HFF-Myc (cell line): ENCODE measurements around the gene GNG8.

ENCODE experiments used
- DNase-seq: peaks from one replicate; pipeline ENCODE4 v3.0.0-alpha.2; 2011; ENCODE audit warnings: low read depth; ENCODE audit errors: extremely low read depth
- H3K4me3 ChIP-seq: replicated peaks from 2 replicates; pipeline ENCODE4 v1.5.1; 2011; ENCODE audit warnings: low read depth, mild to moderate bottlenecking, control low read depth, low read length
- TF ChIP-seq, protein P1 (sequence below): IDR thresholded peaks from 2 replicates; pipeline ENCODE4 v1.5.1; 2012; ENCODE audit warnings: mild to moderate bottlenecking, low read depth, low read length, control low read depth; ENCODE audit errors: missing control alignments

Gene GNG8

GRCh38 chr19:46665072-46665471, 29.1 kb upstream of the GNG8 start:
- no peak overlapping the region for H3K4me3 ChIP-seq
- no peak for DNase-seq
- TF ChIP-seq, protein P1, sequence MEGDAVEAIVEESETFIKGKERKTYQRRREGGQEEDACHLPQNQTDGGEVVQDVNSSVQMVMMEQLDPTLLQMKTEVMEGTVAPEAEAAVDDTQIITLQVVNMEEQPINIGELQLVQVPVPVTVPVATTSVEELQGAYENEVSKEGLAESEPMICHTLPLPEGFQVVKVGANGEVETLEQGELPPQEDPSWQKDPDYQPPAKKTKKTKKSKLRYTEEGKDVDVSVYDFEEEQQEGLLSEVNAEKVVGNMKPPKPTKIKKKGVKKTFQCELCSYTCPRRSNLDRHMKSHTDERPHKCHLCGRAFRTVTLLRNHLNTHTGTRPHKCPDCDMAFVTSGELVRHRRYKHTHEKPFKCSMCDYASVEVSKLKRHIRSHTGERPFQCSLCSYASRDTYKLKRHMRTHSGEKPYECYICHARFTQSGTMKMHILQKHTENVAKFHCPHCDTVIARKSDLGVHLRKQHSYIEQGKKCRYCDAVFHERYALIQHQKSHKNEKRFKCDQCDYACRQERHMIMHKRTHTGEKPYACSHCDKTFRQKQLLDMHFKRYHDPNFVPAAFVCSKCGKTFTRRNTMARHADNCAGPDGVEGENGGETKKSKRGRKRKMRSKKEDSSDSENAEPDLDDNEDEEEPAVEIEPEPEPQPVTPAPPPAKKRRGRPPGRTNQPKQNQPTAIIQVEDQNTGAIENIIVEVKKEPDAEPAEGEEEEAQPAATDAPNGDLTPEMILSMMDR, result no peak

- peak; percentile 67 for DNase-seq
- TF ChIP-seq, protein P1, result peak; percentile 94
- H3K4me3 ChIP-seq, result peak overlapping the region; percentile 36
Observed at GRCh38 chr19:46661735-46662592, 26.0 kb upstream of the GNG8 start.

DNA sequence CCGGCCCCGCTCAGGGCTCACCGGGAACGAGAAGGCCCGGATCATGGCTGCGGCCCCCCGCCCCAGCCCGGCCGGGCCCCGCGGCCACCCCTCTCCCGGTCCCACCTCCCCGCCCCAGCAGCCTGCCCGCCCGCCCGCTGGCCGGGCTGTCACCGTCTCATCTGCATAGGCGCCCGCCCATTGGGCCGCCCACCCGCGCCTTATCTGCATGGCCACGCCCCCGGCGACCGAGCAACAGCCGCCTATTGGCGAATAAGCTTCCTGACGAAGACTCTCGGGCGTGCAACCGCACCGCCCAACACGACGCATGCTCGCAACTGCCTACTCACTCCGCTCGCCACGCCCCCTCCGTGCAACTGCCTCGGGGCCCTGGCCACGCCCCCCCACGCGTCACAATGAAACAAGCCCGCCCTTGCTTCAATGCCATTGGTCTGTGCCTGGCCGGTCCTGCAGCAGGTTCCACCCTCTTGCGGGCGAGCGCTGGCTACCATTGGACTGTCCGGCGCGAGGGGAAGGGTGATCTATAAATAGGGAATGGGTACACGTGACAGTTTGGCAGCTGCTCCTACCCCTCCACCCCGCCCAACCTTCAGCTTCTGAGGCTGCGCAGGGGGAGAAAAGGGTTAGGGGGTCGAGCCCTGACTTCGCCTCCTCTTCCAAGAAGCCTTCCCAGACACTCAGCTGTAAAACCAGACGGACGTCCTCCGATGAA, 25.2 kb upstream of the GNG8 start, which contains the start of gene DACT3:
TSS of gene DACT3 (minus strand) at position 163 of the 712 bp plus-strand sequence. CDS start at position 45, 118 bp downstream.
- peak within 1 kb of the TSS; percentile 63 for H3K4me3 ChIP-seq

DNA sequence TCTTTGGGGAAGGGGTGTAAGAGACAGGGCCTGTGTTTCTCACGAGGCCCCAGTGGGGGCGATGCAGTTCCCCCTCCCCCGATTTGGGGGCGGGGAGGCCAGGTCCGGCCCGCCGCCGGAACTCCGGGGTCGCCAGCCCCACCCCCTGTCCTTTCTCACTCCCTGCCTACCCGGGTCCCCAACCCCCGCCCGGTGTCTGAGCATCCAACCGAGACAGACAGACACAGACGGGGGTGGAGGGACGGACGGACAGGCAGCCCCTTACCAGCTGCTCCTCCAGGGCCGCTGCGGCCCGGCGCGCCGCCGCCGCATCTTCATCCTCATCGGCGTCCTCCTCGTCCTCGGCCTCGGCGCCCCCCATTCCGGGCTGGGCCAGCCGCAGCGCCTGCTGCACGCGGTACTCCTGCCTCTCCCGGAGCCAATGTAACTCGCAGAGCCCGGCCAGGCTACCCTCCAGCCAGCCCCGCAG, 24.6 kb upstream of the GNG8 start:
- DNase-seq, result no peak
- peak overlapping the region; percentile 63 for H3K4me3 ChIP-seq
- TF ChIP-seq, protein P1, result no peak

More for the DNA sequence above, 25.2 kb upstream of the GNG8 start, which contains the start of gene DACT3:
- DNase-seq, result peak; percentile 97
- TF ChIP-seq, protein P1, result no peak

GRCh38 chr19:46660008-46660517, 24.1 kb upstream of the GNG8 start:
- no peak for DNase-seq
- H3K4me3 ChIP-seq, result peak overlapping the region; percentile 63
- TF ChIP-seq, protein P1, result no peak

- TF ChIP-seq, protein P1, result no peak
- peak overlapping the region; percentile 63 for H3K4me3 ChIP-seq
- DNase-seq, result no peak
Observed at GRCh38 chr19:46659151-46660007, 23.4 kb upstream of the GNG8 start.
